HL-60 (cell line): ENCODE measurements around the gene TSPEAR.

Source experiments
- CTCF ChIP-seq: IDR thresholded peaks from one replicate; pipeline ENCODE4 v1.5.1; 2011; ENCODE audit warnings: low read length, control low read depth, inconsistent platforms; ENCODE audit not compliant: insufficient read depth
- GABPA ChIP-seq: IDR thresholded peaks from 2 replicates; pipeline ENCODE4 v1.6.1; 2012; ENCODE audit warnings: low read depth

- TF ChIP-seq CTCF (no peak), GABPA (no peak)
Observed at GRCh38 chr21:44568261-44568660, 143.1 kb downstream of the TSPEAR start.
